Testis (tissue), 3 donors: Measurements from ENCODE around the gene BCAS3. TPM values are rescaled to one million over a fixed set of nuclear protein-coding genes. Genes with fewer than 3 reads are reported as not detected.

Experiments
- DNase-seq: peaks from one replicate; pipeline ENCODE4 v3.0.0-alpha.2; 2019
- H3K27ac ChIP-seq, 2 donors: fragments of 200-600 bp; sonication (generic); one replicate each; pipeline ENCODE4 v1.5.1; 2019
- H3K27me3 ChIP-seq: fragments of 200-600 bp; sonication (generic); one replicate; pipeline ENCODE4 v1.5.1; 2019
- H3K36me3 ChIP-seq: fragments of 200-600 bp; sonication (generic); one replicate; pipeline ENCODE4 v1.5.1; 2017; ENCODE audit warnings: low read depth; ENCODE audit errors: missing control alignments
- H3K4me1 ChIP-seq: fragments of 200-600 bp; sonication (generic); one replicate; pipeline ENCODE4 v1.5.1; 2019
- H3K4me3 ChIP-seq, 2 donors: fragments of 200-600 bp; sonication (generic); one replicate each; pipeline ENCODE4 v1.5.1; 2017 to 2019
- H3K9me3 ChIP-seq: fragments of 200-600 bp; sonication (generic); one replicate; pipeline ENCODE4 v1.5.1; 2017
- CTCF ChIP-seq, 3 experiments: fragments of 450-650 bp in 2 of 3; fragments of 200-600 bp in 1 of 3; sonication (generic) in 1 of 3; IDR thresholded peaks; one replicate each; pipeline ENCODE4 v1.5.1; 2016 to 2019; ENCODE audit warnings: antibody characterized with exemption in 3 of 3, mild to moderate bottlenecking in 2 of 3, moderate library complexity in 1 of 3
- POLR2A ChIP-seq: fragments of 450-650 bp; IDR thresholded peaks from one replicate; pipeline ENCODE4 v1.6.1; 2017; ENCODE audit warnings: antibody characterized with exemption, mild to moderate bottlenecking, moderate library complexity
- WGBS, 2 donors: methylation state at CpG; one replicate each; pipeline ENCODE4 v1.1.5; 2018; 5-methylcytosine and 5-hydroxymethylcytosine counted together
- intact Hi-C: fragments of 100-400 bp; cut with DNase I; formaldehyde crosslinking; loops from one replicate; pipeline ENCODE4 v1.15.1; 2023; ENCODE audit warnings: low total_unique reads
- polyA plus RNA-seq: library from polyadenylated mRNA; stranded (reverse); fragments of 350-450 nt; fragmentation: Illumina TruSeq; extraction: RNeasy Lipid Tissue Mini Kit (QIAGEN cat#74804); gene quantifications from one replicate; pipeline ENCODE4 v1.2.3, GENCODE V29; 2014; ENCODE audit warnings: low read depth, low replicate concordance; ENCODE audit not compliant: insufficient read depth
- total RNA-seq, 2 donors: library from RNA; depleted of rRNA; stranded (reverse); fragments of >200 nt; gene quantifications; one replicate each; pipeline ENCODE4 v1.2.3, GENCODE V29; 2016

BCAS3 gene
- total and polyA plus RNA-seq, 3 donors from 2014 or later, result 54.8 to 96.7 (median 73.0) TPM

DNA sequence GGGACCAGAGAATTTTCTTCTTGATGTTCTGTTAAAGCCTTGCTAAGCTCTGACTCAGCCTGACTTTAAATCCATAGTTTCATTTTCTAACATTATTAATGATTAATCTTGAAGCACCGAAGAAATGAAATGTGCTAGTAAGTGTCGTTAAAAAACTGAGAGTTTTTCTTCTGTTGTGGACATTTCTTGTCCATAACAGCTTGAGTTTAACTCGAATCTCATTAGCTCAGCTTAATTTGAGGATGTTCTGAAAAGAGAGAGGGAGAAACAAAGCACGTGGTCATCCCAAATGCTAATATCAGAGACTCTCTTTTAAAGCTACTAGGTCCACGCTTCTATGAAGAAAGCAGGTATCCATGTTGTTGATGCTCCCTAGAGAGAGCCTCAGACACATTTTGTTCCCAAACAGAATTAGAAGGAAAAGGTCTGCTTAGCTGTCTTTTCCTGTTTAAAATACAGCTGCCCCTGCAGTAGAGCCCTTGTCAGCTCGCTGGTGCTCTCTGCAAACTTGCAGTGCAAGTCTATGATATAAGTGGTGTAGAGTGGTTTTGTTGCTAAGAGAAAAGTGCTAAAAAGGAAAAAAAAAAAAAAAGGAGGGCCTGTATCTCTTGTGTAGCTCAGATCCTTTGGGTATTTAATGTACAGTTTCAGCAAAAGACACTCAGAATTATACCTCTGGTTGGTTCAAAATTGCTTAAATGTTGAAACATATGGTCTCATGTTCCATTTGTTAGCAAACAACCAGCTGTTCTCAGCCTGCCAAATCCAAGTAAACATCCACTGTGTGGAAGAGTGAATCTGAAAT, 530.9 kb downstream of the BCAS3 start:
- Histone ChIP-seq H3K27me3 (no peaks in the 10 kb centered on the region), H3K36me3 (no peaks in the 10 kb centered on the region), H3K9me3 (no peaks in the 10 kb centered on the region), H3K27ac (peak overlapping the region; percentile 62 to 77), H3K4me3 (no peak overlapping the region), H3K4me1 (peaks cover 47% of the 10 kb centered on the region)
- no peak for DNase-seq
- intact Hi-C loops, result no loop called here
- WGBS, 2 donors, result 33 to 50% methylated on average over 6 of the region's 6 CpGs
- TF ChIP-seq POLR2A (no peak), CTCF (IDR thresholded peaks at IDR 0.05) (no peak)

GRCh38 chr17:61209106-61209439, 531.4 kb downstream of the BCAS3 start:
- intact Hi-C loops, result no loop called here
- WGBS, 2 donors, result 21 to 33% methylated on average over 4 of the region's 4 CpGs
- H3K36me3 ChIP-seq, result no peaks in the 10 kb centered on the region
- no peak for DNase-seq
- H3K27me3 ChIP-seq, result no peaks in the 10 kb centered on the region
- H3K9me3 ChIP-seq, result no peaks in the 10 kb centered on the region
- peak overlapping the region; percentile 62 to 77 for H3K27ac ChIP-seq
- TF ChIP-seq CTCF (IDR thresholded peaks at IDR 0.05) (no peak), POLR2A (no peak)
- no peak overlapping the region for H3K4me3 ChIP-seq
- peaks cover 41% of the 10 kb centered on the region for H3K4me1 ChIP-seq

DNA sequence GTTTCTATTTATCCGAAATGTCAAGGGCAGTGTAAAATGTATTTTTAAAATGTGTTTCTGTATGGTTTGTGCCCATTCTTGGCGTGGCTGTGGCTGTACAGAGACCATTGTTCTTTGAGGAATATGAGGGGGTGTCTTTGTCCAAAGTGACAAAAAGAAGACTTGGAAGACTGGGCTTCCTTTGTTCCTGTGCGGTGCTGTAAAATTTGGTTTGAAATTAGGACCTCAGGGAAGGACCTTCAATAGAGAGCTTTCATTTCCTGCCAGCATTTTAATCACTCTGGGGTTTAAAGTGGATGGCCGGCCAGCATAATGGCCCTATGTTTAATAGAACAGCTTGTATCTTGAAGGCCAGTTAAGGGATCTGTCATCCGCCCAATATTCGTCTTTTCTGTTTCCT, 531.9 kb downstream of the BCAS3 start:
- Histone ChIP-seq H3K27ac (peak overlapping the region; percentile 62 to 77), H3K9me3 (no peaks in the 10 kb centered on the region), H3K27me3 (no peaks in the 10 kb centered on the region), H3K4me1 (peaks cover 40% of the 10 kb centered on the region), H3K4me3 (no peak overlapping the region), H3K36me3 (no peaks in the 10 kb centered on the region)
- peak; percentile 39 for DNase-seq
- no peak for TF ChIP-seq POLR2A
- no peak for TF ChIP-seq CTCF (IDR thresholded peaks at IDR 0.05)
- 25 to 34% methylated on average over 6 of the region's 6 CpGs for WGBS, 2 donors
- intact Hi-C loops, result no loop called here

DNA sequence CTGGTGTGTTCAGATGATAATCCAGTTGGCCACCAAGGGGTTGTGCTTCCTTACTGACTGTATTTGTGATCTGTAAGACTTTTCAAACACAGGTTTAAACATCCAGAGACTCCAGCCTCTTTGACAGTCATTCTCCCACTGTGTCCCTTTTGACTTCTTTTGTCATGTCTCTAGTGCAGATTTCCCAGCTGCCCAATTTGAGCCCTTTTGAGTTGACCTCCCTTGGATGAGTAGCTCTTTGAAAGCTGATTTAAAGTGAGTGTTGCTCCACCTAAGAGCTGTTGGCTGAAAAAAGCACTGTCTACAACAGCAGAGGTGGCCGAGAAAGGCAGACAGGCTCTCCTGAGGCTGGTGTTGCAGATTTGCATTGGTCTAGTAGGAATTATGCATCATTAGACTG, 533.6 kb downstream of the BCAS3 start:
- WGBS, 2 donors, result 86 to 92% methylated on average over 1 of the region's 1 CpG
- Histone ChIP-seq H3K27ac (no peak overlapping the region), H3K36me3 (no peaks in the 10 kb centered on the region), H3K4me1 (peaks cover 25% of the 10 kb centered on the region), H3K4me3 (no peak overlapping the region), H3K27me3 (no peaks in the 10 kb centered on the region), H3K9me3 (no peaks in the 10 kb centered on the region)
- no peak for DNase-seq
- intact Hi-C loops, result no loop called here
- no peak for TF ChIP-seq POLR2A
- TF ChIP-seq CTCF (IDR thresholded peaks at IDR 0.05), result no peak

GRCh38 chr17:61212655-61213054, 535.0 kb downstream of the BCAS3 start:
- H3K4me3 ChIP-seq, result no peak overlapping the region
- H3K9me3 ChIP-seq, result no peaks in the 10 kb centered on the region
- no peak for DNase-seq
- 92 to 100% methylated on average over 1 of the region's 1 CpG for WGBS, 2 donors
- TF ChIP-seq POLR2A (no peak), CTCF (IDR thresholded peaks at IDR 0.05) (no peak)
- H3K27me3 ChIP-seq, result no peaks in the 10 kb centered on the region
- H3K36me3 ChIP-seq, result no peaks in the 10 kb centered on the region
- intact Hi-C loops, result no loop called here
- peaks cover 25% of the 10 kb centered on the region for H3K4me1 ChIP-seq
- no peak overlapping the region for H3K27ac ChIP-seq
